ENCODE measurements around the gene NONO.
"Not testable (repeated sequence)": the region's sequence is repeated elsewhere in the genome, so short reads cannot be mapped to it uniquely, and the experiment has no call there.

The NONO gene

GRCh38 chrX:71291381-71291780 is 7.9 kb downstream of the NONO start:
- no peak for DNase-seq

DNA sequence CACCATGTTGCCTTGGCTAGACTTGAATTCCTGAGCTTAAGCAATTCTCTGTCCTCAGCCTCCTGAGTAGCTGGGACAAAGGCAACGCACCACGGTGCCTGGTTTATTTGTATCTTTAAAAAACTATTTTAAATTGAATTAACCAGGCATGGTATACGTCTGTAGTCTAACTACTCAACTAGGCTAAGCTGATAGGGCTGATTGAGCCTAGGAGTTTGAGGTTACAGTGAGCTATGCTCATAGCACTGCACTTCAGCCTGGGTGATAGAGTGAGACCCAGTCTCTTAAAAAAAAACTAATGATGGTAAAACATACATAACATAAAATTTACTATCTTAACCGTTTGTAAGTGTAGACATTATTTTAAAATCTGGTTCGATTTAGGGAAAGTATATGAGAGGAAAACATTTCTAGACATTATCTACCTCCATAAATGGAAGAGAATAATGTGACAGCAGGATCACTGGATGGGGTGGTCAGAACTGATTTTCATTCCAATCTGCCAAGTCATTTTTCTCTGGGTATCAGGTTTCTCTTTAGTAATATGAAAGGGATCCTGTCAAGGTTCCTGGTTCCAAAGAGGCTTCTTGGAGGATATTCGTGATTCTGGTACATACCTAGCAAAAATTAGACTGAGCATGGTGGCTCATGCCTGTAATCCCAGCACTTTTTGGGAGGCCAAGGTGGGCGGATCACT is 9.4 kb downstream of the NONO start:
- DNase-seq: no peak

DNA sequence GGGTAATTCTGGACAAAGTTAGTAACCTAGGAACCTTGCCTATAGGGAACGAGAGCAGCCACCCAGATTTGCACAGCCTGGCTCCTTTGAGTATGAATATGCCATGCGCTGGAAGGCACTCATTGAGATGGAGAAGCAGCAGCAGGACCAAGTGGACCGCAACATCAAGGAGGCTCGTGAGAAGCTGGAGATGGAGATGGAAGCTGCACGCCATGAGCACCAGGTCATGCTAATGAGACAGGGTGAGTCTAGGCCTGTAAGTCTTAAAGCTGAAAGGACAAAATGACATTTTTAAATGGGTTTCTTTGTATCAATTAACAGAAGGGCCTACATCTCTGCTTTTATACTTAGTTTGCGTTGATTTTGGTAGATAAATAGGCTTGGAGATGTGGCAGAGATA is 13.4 kb downstream of the NONO start:
- no peak for DNase-seq

DNA sequence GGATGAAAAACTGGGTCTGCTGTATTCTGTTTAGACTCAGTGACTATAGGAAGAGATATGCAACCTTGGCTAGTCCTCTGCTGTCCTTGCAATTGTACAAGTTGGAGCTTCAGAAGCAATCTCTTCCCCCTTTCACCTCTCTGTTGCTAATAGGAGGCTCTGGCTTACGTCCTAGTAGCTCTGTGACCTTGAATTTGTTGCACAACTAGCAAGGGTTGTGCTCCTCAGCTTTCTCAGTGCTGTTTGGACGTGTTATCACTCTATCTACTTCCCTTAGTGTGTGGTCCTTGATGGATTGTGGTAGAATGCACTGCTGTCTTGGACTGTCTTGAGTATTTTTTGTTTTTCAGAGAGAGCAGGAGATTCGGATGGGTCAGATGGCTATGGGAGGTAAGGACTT is 14.7 kb downstream of the NONO start:
- DNase-seq: no peak

- DNase-seq: not testable (repeated sequence)
Measured at GRCh38 chrX:71300064-71300463, 16.6 kb downstream of the NONO start.

GRCh38 chrX:71300495-71300894 is 17.1 kb downstream of the NONO start:
- not testable (repeated sequence) for DNase-seq

- no peak for DNase-seq
Measured at GRCh38 chrX:71301195-71301924, 17.9 kb downstream of the NONO start, which contains the start of gene ITGB1BP2. ITGB1BP2 (plus strand) TSS chrX:71301750; CDS start chrX:71301807, 57 bp downstream.

- DNase-seq: no peak
Measured at GRCh38 chrX:71302461-71303213, 19.2 kb downstream of the NONO start.

DNA sequence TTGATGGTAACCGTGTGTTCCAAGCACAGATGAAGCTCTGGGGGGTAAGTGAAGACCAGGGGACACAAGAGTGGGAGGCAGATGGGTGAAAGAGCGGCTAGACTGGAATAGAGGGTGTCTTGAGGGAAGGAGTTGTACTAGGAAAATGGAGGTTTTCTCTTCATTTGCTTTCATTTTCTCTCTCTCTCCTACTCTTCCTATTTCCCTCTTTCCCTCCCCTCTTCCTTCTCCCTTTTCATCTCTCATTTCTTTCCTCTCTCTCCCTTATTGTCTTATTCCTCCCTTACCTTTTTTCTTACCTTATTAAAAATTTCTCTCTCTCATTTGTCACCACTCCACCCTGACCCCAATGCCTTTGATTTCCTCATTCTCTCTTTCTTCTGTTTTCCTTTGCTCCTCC is 21.1 kb downstream of the NONO start:
- DNase-seq: no peak

DNA sequence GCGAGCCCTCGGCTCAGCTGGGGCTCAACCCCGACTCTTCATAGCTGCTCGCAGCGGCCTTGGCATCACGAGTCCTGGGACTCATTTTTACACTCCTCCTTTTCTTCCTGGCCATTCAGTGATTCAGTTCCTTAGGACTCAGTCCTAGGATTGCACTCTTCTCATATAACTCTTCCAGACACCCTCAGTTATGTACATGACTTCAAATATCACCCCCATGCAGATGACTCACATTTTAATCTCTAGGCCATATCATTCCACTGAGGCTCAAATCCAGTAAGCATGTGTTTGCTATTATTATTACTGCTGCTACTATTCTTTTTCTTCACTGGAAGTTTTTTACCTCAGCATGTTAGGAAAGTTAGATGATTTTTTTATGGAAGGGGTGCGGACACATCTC is 32.5 kb downstream of the NONO start:
- no peak for DNase-seq

- DNase-seq: not testable (repeated sequence)
Measured at GRCh38 chrX:71316959-71317358, 33.5 kb downstream of the NONO start.

- no peak for DNase-seq
Measured at GRCh38 chrX:71320126-71320525, 36.7 kb downstream of the NONO start.

DNA sequence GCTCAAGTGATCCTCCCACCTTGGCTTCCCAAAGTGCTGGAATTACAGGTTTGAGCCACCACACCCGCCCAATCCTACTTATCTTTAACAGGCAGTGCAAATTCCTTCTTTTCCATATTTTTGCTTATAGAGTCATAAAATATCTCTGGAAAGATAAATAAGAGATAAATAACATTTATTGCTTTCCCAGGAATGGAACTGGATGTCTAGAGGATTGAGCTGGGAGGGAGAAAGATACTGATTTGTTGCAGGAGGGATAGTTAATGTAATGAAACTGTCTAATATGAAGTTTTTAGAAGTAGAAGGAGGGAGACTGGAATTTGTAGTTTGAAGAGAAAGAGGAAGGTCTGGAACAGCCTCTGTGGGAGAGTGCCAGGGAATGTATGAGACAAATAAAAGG is 38.3 kb downstream of the NONO start:
- no peak for DNase-seq

- not testable (repeated sequence) for DNase-seq
Measured at GRCh38 chrX:71324452-71324851, 41.0 kb downstream of the NONO start.

GRCh38 chrX:71326394-71326793 is 43.0 kb downstream of the NONO start:
- DNase-seq: no peak

DNA sequence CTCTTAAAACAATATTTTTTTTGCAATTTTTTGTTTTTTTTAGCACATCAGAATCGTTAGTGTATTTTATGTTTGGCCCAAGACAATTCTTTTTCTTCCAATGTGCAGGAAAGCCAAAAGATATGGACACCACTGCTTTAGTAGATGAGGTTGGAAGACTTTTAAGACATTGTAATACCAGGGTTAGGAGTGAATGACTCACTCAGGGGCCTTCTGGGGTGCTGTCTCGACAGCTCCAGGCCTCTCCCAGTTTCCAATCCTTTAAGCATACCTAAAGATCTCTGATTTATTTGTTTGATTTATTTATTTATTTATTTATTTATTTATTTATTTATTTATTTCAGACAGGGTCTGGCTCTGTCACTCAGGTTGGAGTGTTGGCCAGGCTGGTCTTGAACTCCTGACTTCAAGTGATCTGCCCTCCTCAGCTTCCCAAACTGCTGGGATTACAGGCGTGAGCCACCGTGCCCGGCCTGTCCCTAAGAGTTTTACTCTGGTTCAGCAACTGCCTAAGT is 65.8 kb downstream of the NONO start:
- DNase-seq: not testable (repeated sequence)

- not testable (repeated sequence) for DNase-seq
Measured at GRCh38 chrX:71349867-71350266, 66.4 kb downstream of the NONO start.

All from CD4-positive, alpha-beta T cell treated with Interferon gamma for 1 hour (primary cell).